ENCODE measurements around the gene ABCC6.

Gene ABCC6

DNA sequence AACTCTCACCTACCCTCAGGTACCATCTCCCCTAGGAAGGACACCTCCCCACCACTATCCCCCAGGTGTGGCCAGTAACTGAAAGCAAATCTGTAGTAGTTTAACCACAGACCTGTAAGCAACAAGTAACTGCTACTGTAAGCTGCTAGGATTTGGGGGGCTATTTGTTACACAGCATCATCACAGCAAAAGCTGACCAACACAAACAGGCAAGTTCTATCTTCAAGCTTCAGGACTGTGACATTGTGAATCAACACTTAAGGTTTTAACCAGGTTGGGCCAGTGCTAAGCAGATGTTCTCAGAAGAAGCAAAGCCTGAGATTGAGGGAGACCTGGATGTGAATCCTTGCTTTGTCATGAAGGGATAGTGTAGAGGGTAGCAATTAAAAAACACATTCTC, 47.0 kb downstream of the ABCC6 start:
- TF ChIP-seq GATA3 (IDR thresholded peaks at IDR 0.05; ENCODE audit: low read depth, low read length) = no peak
- TF ChIP-seq GATA2 (IDR thresholded peaks at IDR 0.05; ENCODE audit: low read depth, low read length) = no peak

DNA sequence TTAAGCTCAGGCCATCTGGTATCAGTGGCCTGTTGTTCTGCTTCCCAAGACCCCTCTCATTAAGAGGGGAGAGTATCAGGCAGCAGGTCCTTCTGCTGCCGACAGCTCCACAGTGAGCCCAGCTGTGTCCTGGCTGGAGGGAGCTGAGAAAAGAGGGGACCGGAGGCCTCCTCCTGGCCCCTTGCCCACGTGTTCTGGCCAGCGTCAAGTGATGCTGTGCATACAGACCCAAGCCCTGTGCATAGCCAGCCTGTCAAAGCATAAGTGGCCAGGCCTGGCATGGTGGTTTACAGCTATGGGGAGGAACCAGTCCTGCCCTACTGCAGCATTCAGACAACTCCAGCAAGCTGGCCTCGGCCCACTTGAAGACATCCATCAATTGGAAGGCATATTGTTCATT, 48.0 kb downstream of the ABCC6 start:
- no peak for TF ChIP-seq GATA3 (IDR thresholded peaks at IDR 0.05; ENCODE audit: low read depth, low read length)

GRCh38 chr16:16172991-16173390, 50.3 kb downstream of the ABCC6 start:
- TF ChIP-seq GATA2 (IDR thresholded peaks at IDR 0.05; ENCODE audit: low read depth, low read length) (no peak), GATA3 (IDR thresholded peaks at IDR 0.05; ENCODE audit: low read depth, low read length) (no peak)

DNA sequence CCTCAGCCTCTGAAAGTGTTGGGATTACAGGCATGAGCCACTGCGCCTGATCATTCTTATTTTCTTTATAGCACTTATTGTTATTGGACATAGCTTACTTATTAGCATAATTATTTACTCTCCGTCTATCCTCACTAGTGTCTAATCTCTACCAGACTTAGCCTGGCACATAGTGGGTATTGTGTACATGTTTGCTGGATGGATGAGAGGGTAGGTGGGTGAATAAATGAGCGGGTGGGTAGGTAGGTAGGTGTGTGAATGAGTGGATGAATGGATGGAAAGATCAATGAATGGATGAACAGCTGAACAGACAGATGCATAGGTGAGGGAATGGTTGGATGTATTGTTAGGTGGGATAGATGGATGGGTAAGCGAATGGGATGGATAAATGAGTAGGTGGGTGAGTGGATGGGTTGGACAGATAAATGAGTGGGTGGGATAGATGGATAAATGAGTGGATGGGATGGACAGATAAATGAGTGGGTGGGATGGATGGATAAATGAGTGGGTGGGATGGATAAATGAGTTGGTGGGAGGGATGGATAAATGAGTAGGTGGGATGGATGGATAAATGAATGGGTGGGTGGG, 51.9 kb downstream of the ABCC6 start:
- TF ChIP-seq GATA2 (IDR thresholded peaks at IDR 0.05; ENCODE audit: low read depth, low read length) = no peak
- no peak for TF ChIP-seq GATA3 (IDR thresholded peaks at IDR 0.05; ENCODE audit: low read depth, low read length)

- TF ChIP-seq GATA2 (IDR thresholded peaks at IDR 0.05; ENCODE audit: low read depth, low read length) (no peak), GATA3 (IDR thresholded peaks at IDR 0.05; ENCODE audit: low read depth, low read length) (no peak)
These were observed 53.7 kb downstream of the ABCC6 start for GRCh38 chr16:16169615-16170014.

GRCh38 chr16:16168431-16168830, 54.9 kb downstream of the ABCC6 start:
- no peak for TF ChIP-seq GATA3 (IDR thresholded peaks at IDR 0.05; ENCODE audit: low read depth, low read length)
- no peak for TF ChIP-seq GATA2 (IDR thresholded peaks at IDR 0.05; ENCODE audit: low read depth, low read length)

DNA sequence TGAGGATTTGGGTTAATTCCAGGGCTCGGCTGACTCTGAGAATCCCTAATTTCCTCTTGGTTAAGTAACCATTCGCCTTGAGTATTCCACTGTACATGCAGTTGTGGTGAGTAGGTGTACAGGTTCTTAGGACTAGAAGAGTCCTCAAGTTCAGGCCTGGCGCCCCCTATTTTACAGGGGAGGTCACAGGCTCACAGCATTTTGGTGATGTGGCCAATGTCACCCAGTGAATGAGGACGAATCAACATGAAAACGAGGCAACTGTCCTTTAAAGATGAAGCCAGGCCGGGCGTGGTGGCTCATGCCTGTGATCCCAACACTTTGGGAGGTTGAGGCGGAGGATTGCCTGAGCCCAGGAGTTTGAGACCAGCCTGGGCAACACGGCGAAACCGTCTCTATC, 55.4 kb downstream of the ABCC6 start:
- TF ChIP-seq GATA2 (IDR thresholded peaks at IDR 0.05; ENCODE audit: low read depth, low read length) = no peak
- no peak for TF ChIP-seq GATA3 (IDR thresholded peaks at IDR 0.05; ENCODE audit: low read depth, low read length)

DNA sequence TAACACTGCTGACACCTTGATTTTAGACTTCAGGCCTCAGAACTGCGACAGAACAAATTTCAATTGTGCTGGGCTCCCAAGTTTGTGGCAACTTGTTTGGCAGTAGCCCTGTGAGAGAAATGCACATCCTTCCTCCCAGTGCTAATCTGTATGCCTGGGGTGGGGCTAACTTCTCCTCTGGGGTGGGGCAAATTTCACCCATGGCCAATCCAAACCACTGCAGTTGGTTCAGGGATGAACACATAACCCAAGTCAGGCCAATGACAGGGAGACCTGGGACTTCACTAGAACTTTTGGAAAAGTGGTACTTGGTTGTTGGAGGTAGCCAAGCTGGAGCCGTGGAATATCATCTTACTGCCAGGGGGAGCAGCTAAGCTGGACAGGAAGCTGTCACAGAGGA, 56.3 kb downstream of the ABCC6 start:
- TF ChIP-seq GATA2 (IDR thresholded peaks at IDR 0.05; ENCODE audit: low read depth, low read length) (no peak), GATA3 (IDR thresholded peaks at IDR 0.05; ENCODE audit: low read depth, low read length) (no peak)

GRCh38 chr16:16166085-16166484, 57.2 kb downstream of the ABCC6 start:
- TF ChIP-seq GATA2 (IDR thresholded peaks at IDR 0.05; ENCODE audit: low read depth, low read length) (no peak), GATA3 (IDR thresholded peaks at IDR 0.05; ENCODE audit: low read depth, low read length) (no peak)

- no peak for TF ChIP-seq GATA2 (IDR thresholded peaks at IDR 0.05; ENCODE audit: low read depth, low read length)
- no peak for TF ChIP-seq GATA3 (IDR thresholded peaks at IDR 0.05; ENCODE audit: low read depth, low read length)
These were observed 59.1 kb downstream of the ABCC6 start for GRCh38 chr16:16164243-16164642.

DNA sequence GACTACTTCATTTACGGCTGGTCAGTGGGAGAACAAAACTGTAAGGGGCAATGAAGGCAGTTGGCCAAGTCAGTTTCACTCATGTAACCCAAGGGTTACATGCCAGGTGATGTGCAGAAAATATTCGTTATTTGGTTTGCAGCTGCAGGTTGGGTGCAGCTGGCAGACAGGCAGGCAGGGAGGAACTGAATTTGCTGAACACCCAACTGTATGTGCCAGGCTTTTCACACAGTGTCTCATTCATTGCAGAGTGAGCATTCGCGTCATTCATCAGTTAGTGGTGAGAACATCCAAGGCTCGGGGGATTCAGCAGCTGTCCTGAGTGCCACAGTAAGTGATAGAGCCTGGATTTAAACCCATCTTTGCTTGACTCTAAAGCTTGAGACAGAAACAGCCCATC, 59.7 kb downstream of the ABCC6 start:
- no peak for TF ChIP-seq GATA2 (IDR thresholded peaks at IDR 0.05; ENCODE audit: low read depth, low read length)

DNA sequence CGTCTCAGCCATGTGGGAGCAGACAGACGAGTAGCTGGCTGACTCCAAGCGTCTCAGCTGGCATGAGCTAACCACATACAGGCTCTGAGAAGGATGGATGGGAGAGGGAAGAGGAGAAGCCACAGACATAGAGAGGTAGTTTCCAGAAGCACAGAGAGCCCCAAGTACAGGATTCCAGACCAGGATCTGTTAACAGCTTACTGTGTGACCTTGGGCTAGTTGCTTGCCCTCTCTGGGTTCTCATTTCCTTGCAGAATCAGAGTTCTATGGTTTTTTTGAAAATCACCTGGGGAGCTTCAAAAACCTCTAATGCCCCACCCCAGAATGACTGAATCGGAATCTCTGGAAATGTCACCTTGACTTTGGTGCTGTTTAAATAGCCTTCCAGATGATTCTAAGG, 60.2 kb downstream of the ABCC6 start:
- no peak for TF ChIP-seq GATA2 (IDR thresholded peaks at IDR 0.05; ENCODE audit: low read depth, low read length)
- no peak for TF ChIP-seq GATA3 (IDR thresholded peaks at IDR 0.05; ENCODE audit: low read depth, low read length)

DNA sequence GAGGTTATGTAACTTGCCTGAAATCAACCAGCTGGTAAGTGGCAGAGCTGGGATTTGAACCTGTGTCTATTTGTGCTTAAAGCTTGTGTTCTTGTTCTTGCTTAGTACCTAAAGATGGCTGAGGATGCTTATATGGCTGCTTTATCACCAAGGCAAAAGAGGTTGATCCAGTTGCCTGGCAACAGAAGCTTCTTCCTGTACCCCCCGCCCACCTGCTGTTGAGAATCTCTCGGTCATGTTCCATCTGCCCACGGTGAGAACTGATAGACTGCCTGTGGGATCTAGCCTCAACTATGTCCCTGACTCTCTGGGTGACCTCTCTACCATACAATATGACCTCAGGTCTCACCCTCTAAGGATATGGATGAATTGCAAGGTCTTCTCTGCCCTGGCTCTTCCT, 60.7 kb downstream of the ABCC6 start:
- TF ChIP-seq GATA2 (IDR thresholded peaks at IDR 0.05; ENCODE audit: low read depth, low read length) = no peak
- no peak for TF ChIP-seq GATA3 (IDR thresholded peaks at IDR 0.05; ENCODE audit: low read depth, low read length)

- TF ChIP-seq GATA2 (IDR thresholded peaks at IDR 0.05; ENCODE audit: low read depth, low read length) = no peak
- TF ChIP-seq GATA3 (IDR thresholded peaks at IDR 0.05; ENCODE audit: low read depth, low read length) = no peak
These were observed 62.0 kb downstream of the ABCC6 start for GRCh38 chr16:16161319-16161718.

- no peak for TF ChIP-seq GATA2 (IDR thresholded peaks at IDR 0.05; ENCODE audit: low read depth, low read length)
- no peak for TF ChIP-seq GATA3 (IDR thresholded peaks at IDR 0.05; ENCODE audit: low read depth, low read length)
These were observed 63.6 kb downstream of the ABCC6 start for GRCh38 chr16:16159662-16160061.

DNA sequence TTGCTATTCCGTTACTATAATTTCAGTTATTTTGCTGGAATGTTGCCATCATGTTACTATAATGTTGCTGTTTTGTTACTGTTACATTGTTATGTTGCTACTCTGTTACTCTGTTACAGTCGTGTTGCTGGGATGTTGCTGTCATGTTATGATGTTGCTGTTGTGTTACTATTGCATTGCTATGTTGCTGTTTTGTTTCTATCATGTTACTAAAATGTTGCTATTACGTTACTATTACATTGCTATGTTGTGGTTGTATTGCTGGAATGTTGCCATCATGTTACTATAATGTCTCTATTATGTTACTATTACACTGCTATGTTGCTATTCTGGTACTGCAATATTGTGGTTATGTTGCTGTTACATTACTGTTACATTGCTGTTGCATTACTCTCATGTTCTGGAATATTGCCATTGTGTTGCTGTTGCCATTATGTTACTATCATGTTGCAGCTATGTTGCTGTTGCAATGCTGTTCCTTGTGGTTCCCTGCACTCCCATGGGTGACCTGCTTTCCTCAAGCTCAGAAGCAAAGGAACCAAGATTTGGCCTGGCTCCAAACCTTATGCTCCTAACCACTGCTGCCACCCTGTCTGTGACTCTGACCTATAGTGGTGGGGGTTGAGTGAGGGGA, 64.4 kb downstream of the ABCC6 start:
- TF ChIP-seq GATA2 (IDR thresholded peaks at IDR 0.05; ENCODE audit: low read depth, low read length) (no peak), GATA3 (IDR thresholded peaks at IDR 0.05; ENCODE audit: low read depth, low read length) (no peak)

Measured in SH-SY5Y (cell line).